Measurements from ENCODE around the gene ST7.
"Not testable (repeated sequence)": the region's sequence is repeated elsewhere in the genome, so short reads cannot be mapped to it uniquely, and the experiment has no call there.

The ST7 gene

GRCh38 chr7:117010375-117011133, 57.3 kb downstream of the ST7 start:
- DNase-seq: no peak

- DNase-seq: no peak
Observed at GRCh38 chr7:117011419-117012260, 58.3 kb downstream of the ST7 start.

GRCh38 chr7:117012284-117012683, 59.0 kb downstream of the ST7 start:
- no peak for DNase-seq

- DNase-seq: peak in 1 of 2 donors; percentile 36
Observed at GRCh38 chr7:117012696-117013095, 59.4 kb downstream of the ST7 start.

- no peak for DNase-seq
Observed at GRCh38 chr7:117014099-117014656, 60.9 kb downstream of the ST7 start.

- peak in 1 of 2 donors; percentile 16 for DNase-seq
Observed at GRCh38 chr7:117014673-117015133, 61.4 kb downstream of the ST7 start.

GRCh38 chr7:117015258-117016184, 62.2 kb downstream of the ST7 start:
- no peak for DNase-seq

- DNase-seq: no peak
Observed at GRCh38 chr7:117017017-117017451, 63.7 kb downstream of the ST7 start.

- no peak for DNase-seq
Observed at GRCh38 chr7:117017702-117018266, 64.5 kb downstream of the ST7 start.

GRCh38 chr7:117018713-117019112, 65.4 kb downstream of the ST7 start:
- no peak for DNase-seq

GRCh38 chr7:117019287-117019686, 66.0 kb downstream of the ST7 start:
- DNase-seq: no peak

GRCh38 chr7:117019786-117020590, 66.7 kb downstream of the ST7 start:
- no peak for DNase-seq

GRCh38 chr7:117020591-117020973, 67.3 kb downstream of the ST7 start:
- DNase-seq: no peak

GRCh38 chr7:117021366-117021765, 68.1 kb downstream of the ST7 start:
- DNase-seq: no peak

- DNase-seq: no peak
Observed at GRCh38 chr7:117021986-117022385, 68.7 kb downstream of the ST7 start.

GRCh38 chr7:117023325-117023854, 70.1 kb downstream of the ST7 start:
- DNase-seq: no peak

GRCh38 chr7:117024811-117025210, 71.5 kb downstream of the ST7 start:
- no peak for DNase-seq

- DNase-seq: no peak
Observed at GRCh38 chr7:117025891-117026290, 72.6 kb downstream of the ST7 start.

- DNase-seq: not testable (repeated sequence)
Observed at GRCh38 chr7:117030346-117030745, 77.0 kb downstream of the ST7 start.

GRCh38 chr7:117030793-117031192, 77.5 kb downstream of the ST7 start:
- not testable (repeated sequence) for DNase-seq

GRCh38 chr7:117032810-117033209, 79.5 kb downstream of the ST7 start:
- no peak for DNase-seq

Measured in CD4-positive, alpha-beta T cell treated with Interleukin-1 beta for 1 hour (primary cell).